ENCODE data around the gene POM121L2. TPM values are rescaled to one million over a fixed set of nuclear protein-coding genes. Genes with fewer than 3 reads are reported as not detected.

The POM121L2 gene
- total RNA-seq, 1 donor, result not detected

- DNase-seq (ENCODE audit: insufficient read length, low spot score, missing footprints), result no peak
- H2AFZ ChIP-seq (ENCODE audit: low read length), result peak overlapping the region; percentile 51
- H3K4me3 ChIP-seq (ENCODE audit: insufficient read depth, low read length), result peak overlapping the region; percentile 63
- no peaks in the 10 kb centered on the region for H3K36me3 ChIP-seq (ENCODE audit: insufficient read depth, low read length)
- H4K20me1 ChIP-seq (ENCODE audit: insufficient read depth, low read length), result no peaks in the 10 kb centered on the region
- H3K27ac ChIP-seq (ENCODE audit: low read depth, low read length), result no peak overlapping the region
- peak overlapping the region; percentile 98 for H3K4me2 ChIP-seq (ENCODE audit: insufficient read depth, low read length)
- H3K27me3 ChIP-seq (ENCODE audit: insufficient read depth, low read length), result peaks cover 4% of the 10 kb centered on the region
- no peaks in the 10 kb centered on the region for H3K79me2 ChIP-seq (ENCODE audit: insufficient read depth, low read length)
- H3K4me1 ChIP-seq (ENCODE audit: insufficient read depth, low read length), result peaks cover 19% of the 10 kb centered on the region
- H3K9me3 ChIP-seq (ENCODE audit: low read depth, low read length), result no peaks in the 10 kb centered on the region
- no peak for TF ChIP-seq CTCF (IDR thresholded peaks at IDR 0.05; ENCODE audit: extremely low read depth, low read depth, low read length)
Measured at GRCh38 chr6:27297484-27297856, 14.6 kb downstream of the POM121L2 start.

- Histone ChIP-seq H3K79me2 (ENCODE audit: insufficient read depth, low read length) (no peaks in the 10 kb centered on the region), H3K4me3 (ENCODE audit: insufficient read depth, low read length) (peak overlapping the region; percentile 81), H3K27me3 (ENCODE audit: insufficient read depth, low read length) (peaks cover 10% of the 10 kb centered on the region), H2AFZ (ENCODE audit: low read length) (peak overlapping the region; percentile 96), H3K4me2 (ENCODE audit: insufficient read depth, low read length) (peak overlapping the region; percentile 98), H3K36me3 (ENCODE audit: insufficient read depth, low read length) (no peaks in the 10 kb centered on the region), H4K20me1 (ENCODE audit: insufficient read depth, low read length) (no peaks in the 10 kb centered on the region), H3K9me3 (ENCODE audit: low read depth, low read length) (no peaks in the 10 kb centered on the region), H3K4me1 (ENCODE audit: insufficient read depth, low read length) (peaks cover 19% of the 10 kb centered on the region), H3K27ac (ENCODE audit: low read depth, low read length) (no peak overlapping the region)
- peak; percentile 86 for DNase-seq (ENCODE audit: insufficient read length, low spot score, missing footprints)
- no peak for TF ChIP-seq CTCF (IDR thresholded peaks at IDR 0.05; ENCODE audit: extremely low read depth, low read depth, low read length)
Measured at GRCh38 chr6:27296106-27296783, 15.8 kb downstream of the POM121L2 start.

- Histone ChIP-seq H3K4me2 (ENCODE audit: insufficient read depth, low read length) (peak overlapping the region; percentile 98), H3K79me2 (ENCODE audit: insufficient read depth, low read length) (no peaks in the 10 kb centered on the region), H3K4me3 (ENCODE audit: insufficient read depth, low read length) (peak overlapping the region; percentile 81), H3K27ac (ENCODE audit: low read depth, low read length) (no peak overlapping the region), H2AFZ (ENCODE audit: low read length) (peak overlapping the region; percentile 96), H3K36me3 (ENCODE audit: insufficient read depth, low read length) (no peaks in the 10 kb centered on the region), H3K27me3 (ENCODE audit: insufficient read depth, low read length) (peaks cover 17% of the 10 kb centered on the region), H4K20me1 (ENCODE audit: insufficient read depth, low read length) (no peaks in the 10 kb centered on the region), H3K9me3 (ENCODE audit: low read depth, low read length) (no peaks in the 10 kb centered on the region), H3K4me1 (ENCODE audit: insufficient read depth, low read length) (peaks cover 22% of the 10 kb centered on the region)
- no peak for TF ChIP-seq CTCF (IDR thresholded peaks at IDR 0.05; ENCODE audit: extremely low read depth, low read depth, low read length)
- DNase-seq (ENCODE audit: insufficient read length, low spot score, missing footprints), result peak; percentile 82
Measured at GRCh38 chr6:27295301-27296079, 16.6 kb downstream of the POM121L2 start.

GRCh38 chr6:27294409-27294808 lies 17.7 kb downstream of the POM121L2 start:
- Histone ChIP-seq H3K9me3 (ENCODE audit: low read depth, low read length) (no peaks in the 10 kb centered on the region), H3K79me2 (ENCODE audit: insufficient read depth, low read length) (no peaks in the 10 kb centered on the region), H3K4me1 (ENCODE audit: insufficient read depth, low read length) (peaks cover 25% of the 10 kb centered on the region), H3K36me3 (ENCODE audit: insufficient read depth, low read length) (no peaks in the 10 kb centered on the region), H4K20me1 (ENCODE audit: insufficient read depth, low read length) (no peaks in the 10 kb centered on the region), H3K4me2 (ENCODE audit: insufficient read depth, low read length) (peak overlapping the region; percentile 16), H3K27ac (ENCODE audit: low read depth, low read length) (no peak overlapping the region), H3K27me3 (ENCODE audit: insufficient read depth, low read length) (peaks cover 23% of the 10 kb centered on the region), H3K4me3 (ENCODE audit: insufficient read depth, low read length) (no peak overlapping the region), H2AFZ (ENCODE audit: low read length) (no peak overlapping the region)
- DNase-seq (ENCODE audit: insufficient read length, low spot score, missing footprints), result no peak
- TF ChIP-seq CTCF (IDR thresholded peaks at IDR 0.05; ENCODE audit: extremely low read depth, low read depth, low read length), result no peak
